Islet of Langerhans (tissue), 1 donor: ENCODE data around the gene DDX60.
"Not testable (repeated sequence)": the region's sequence is repeated elsewhere in the genome, so short reads cannot be mapped to it uniquely, and the experiment has no call there.

ENCODE experiments used
- FAIRE-seq: peaks from one replicate; lab custom pipeline; 2011; peaks lifted over from hg19 to GRCh38; lab: Jason Lieb, UNC

The DDX60 gene

GRCh38 chr4:168303430-168303829 lies 15.1 kb downstream of the DDX60 start:
- FAIRE-seq = not testable (repeated sequence)

DNA sequence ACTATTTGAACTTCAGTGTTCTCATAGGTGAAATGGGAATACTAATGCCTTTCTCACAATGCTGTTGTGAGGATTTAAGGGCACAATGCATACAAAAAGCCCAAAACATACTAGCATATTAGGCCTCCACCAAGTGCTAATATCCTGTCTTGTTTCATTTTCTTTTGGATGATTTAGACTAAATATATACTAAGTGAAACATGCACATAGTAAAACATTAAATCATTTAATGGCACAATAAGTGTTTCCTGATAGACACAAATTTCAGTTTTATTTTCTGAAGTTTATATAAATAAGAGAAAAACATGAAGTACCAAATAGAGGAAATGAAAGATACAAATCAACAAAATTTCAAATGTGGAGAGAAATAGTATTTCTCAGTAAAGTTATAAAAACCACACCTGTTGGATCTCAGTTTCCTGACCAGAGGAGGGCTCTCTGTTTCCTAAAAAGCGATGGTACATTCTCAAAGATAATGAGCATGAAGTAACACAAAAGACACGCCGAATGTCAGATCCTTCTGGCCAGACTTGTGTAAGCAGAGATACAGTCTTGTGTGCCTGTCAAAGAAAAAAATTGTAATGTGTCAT lies 25.1 kb downstream of the DDX60 start:
- no peak for FAIRE-seq

GRCh38 chr4:168291242-168291641 lies 27.3 kb downstream of the DDX60 start:
- no peak for FAIRE-seq

- not testable (repeated sequence) for FAIRE-seq
Measured at GRCh38 chr4:168285850-168286249, 32.7 kb downstream of the DDX60 start.

GRCh38 chr4:168279556-168279955 lies 39.0 kb downstream of the DDX60 start:
- no peak for FAIRE-seq

DNA sequence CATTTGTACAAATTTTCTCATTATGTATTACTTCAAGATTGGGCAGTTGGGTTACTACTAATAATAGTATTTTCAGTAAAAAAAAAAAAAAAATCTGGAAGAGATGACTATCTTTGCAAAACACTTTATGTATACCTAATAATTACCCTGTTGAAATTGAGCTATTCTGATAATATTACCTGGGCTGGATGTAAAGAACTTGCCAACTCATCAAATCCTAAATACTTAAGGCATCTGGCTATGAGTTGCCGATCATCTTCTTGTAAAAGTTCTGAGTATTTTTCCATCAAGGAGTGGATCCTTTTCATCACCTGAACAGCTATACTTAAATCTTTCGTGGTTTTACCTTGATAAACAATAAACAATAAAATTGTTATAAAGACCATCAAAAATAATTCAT lies 42.7 kb downstream of the DDX60 start:
- FAIRE-seq = peak; percentile 17

- FAIRE-seq = no peak
Measured at GRCh38 chr4:168274871-168275270, 43.7 kb downstream of the DDX60 start.

GRCh38 chr4:168273838-168274237 lies 44.7 kb downstream of the DDX60 start:
- FAIRE-seq = no peak

GRCh38 chr4:168272488-168272887 lies 46.1 kb downstream of the DDX60 start:
- FAIRE-seq = no peak

DNA sequence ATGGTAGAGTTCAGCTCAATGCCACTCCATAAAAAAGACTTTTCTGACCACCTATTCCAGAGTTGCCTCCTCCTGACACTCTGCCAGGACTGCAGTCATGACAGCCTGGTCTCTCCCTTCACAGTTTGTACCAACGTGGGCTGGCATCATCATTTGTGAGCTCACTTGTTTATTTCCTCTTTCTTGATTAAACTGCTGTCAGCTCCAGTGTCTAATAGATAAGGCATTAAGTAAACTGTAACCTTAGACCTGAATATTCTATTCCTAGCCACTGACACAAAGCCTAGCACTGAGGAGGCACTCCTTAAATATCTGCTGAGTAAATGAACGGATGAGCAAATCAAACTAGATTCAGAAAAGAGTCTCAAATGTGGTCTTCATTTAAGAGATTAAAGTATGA lies 48.7 kb downstream of the DDX60 start:
- peak; percentile 17 for FAIRE-seq

DNA sequence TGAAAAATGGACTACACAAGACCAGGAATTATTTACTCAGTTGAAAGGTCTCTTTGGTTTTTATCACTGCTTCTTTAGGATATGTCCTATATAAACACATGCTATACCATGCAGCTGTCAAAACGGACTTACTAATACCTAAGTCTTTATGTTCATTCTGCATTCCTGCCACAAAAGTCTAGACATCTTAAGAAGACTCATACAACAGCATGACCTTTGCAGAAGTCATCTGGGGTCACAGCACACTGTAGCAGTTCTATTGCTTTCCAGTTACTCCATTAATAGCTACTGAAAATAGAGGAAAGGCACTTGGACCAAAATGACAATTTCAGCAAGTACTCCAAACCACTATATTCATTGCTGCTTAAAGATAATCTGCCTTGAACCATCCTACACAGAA lies 53.2 kb downstream of the DDX60 start:
- FAIRE-seq = no peak

DNA sequence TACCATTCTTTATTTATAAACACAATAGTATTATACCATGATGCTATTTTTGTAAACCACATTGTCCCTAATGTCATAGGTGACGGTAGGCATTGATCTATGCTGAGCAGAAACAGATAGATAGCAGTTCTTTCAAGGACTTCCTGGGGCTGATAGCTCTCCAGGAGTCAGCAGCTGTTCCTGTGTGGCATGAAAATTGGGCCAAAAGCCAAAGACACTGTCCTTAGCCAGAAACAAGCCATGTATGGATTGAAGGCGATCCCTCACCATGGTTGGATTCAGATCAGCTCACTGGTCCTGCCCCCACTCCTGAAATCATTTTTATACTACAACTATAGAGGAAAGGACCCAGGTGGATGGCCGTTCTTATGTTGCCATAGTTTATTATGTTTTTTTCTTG lies 53.6 kb downstream of the DDX60 start:
- no peak for FAIRE-seq

DNA sequence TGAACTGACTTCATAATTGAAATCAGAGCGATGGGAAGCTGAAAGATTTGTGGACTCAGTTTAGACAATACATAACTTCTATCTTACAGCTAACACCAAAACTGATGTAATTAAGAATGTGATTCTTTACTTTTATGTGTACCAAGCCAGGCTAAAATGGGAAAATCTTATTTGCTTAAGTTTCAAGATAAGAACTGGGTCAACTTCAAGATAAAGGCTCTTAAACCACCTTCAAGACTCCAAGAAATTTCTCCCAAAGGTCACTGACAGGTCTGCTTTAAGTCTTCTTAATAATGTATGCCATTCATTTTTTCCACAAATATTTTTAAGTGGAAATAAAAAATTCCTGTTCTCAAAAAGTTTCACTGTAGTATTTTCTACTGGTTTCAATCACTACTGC lies 55.5 kb downstream of the DDX60 start:
- FAIRE-seq = no peak

DNA sequence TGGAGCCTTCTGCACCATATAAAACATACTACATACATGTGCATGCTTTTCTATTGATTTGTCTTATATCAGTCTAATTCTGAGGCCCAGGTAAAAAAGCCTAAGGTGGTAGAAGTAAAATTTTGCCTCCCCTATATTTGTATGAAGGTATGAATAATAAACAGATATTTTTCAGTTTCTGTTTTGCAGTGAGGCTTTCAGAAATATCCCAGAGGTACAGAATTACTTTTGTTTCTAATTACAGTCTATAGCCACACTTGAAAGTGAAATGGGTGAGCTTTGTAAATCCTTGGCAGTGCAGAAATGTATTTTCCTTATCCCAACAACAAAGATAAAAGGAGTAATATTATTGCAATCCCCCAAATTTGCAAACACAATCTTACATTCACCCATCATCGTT lies 59.5 kb downstream of the DDX60 start:
- no peak for FAIRE-seq

DNA sequence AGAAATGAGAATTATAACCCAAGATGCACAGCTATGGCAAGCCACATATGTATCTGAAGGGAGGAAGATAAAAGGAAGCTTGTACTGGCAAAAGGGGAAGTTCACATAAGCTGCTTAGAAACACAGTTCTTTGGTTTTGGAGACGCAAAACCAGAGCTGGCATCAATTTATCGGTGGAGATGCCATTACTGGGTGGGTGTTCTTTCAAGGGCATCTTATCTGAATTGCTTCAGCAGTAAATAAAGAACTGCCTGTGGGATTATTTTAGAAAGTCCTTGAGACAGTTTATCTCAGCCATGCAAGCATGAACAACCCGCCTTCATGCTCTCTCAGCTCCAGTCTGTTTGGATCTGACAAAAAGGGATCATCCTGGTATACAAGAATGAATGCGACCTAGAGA lies 60.8 kb downstream of the DDX60 start:
- FAIRE-seq = no peak

DNA sequence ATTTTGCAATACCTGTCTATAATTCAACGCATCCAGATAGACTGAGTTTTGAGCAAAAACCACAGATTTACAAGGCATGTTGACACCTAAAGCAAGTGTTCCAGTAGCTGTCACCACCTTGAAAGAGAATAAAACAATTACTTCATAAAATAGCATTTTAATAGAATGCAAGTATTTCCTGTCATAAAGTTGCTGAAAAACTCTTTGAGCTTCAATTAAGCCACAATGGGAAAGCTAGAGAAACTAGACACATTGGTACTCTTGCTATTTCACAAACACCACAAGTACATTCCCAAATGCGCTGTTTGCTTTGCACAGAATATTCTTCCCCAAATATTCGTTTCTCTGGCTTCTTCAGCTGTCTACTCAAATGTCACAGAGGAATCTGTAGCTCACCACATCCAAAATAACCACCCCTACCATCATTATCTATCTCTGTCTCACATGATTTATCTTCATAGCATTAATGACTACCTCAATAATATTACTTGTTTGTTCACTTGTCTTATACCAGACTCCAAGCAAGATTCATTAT lies 70.3 kb downstream of the DDX60 start:
- no peak for FAIRE-seq

- FAIRE-seq = no peak
Measured at GRCh38 chr4:168247603-168248002, 70.9 kb downstream of the DDX60 start.

DNA sequence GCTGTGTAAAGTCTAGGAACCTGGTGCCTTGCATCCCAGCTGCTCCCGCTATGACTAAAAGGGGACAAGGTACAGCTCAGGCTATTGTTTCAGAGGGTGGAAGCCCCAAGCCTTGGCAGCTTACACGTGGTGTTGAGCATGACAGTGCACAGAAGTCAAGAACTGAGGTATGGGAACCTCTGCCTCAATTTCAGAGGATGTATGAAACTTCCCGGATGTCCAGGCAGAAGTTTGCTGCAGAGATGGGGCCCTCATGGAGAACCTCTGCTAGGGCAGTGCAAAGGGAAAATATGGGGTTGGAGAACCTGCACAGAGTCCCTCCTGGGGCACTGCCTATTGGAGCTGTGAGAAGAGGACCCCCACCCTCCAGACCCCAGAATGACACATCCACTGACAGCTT lies 76.6 kb downstream of the DDX60 start:
- no peak for FAIRE-seq

DNA sequence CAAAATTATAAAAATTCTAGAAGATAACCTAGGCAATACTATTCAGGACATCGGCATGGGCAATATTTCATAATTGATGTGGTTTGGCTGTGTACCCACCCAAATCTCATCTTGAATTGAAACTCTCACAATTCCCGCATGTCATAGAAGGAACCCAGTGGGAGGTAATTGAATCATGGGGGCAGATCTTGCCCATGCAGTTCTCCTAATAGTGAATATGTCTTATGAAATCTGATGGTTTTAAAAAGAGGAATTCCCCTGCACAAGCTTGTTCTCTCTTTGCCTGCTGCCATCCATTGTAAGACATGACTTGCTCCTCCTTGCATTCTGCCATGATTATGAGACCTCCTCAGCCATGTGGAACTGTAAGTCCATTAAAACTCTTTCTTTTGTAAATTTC lies 77.7 kb downstream of the DDX60 start:
- FAIRE-seq = no peak

DNA sequence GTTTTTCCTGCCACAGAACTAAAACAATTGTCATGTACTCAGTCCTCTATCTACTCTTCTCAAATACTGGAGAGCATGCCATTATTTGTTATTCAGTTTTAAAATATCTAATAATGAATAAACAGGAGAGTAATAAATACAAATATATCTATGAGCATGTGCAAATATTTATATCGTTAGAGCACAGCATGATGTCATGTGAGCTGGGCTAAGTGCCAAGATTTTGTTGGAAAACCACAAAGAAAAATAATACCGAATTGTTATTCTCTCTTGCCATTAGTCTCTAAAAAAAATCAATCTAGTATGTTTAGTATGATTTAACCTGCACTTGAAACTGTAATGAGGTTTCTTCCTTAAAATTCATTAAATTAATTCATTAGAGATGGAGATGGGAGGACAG lies 97.3 kb downstream of the DDX60 start:
- FAIRE-seq = peak; percentile 76

DNA sequence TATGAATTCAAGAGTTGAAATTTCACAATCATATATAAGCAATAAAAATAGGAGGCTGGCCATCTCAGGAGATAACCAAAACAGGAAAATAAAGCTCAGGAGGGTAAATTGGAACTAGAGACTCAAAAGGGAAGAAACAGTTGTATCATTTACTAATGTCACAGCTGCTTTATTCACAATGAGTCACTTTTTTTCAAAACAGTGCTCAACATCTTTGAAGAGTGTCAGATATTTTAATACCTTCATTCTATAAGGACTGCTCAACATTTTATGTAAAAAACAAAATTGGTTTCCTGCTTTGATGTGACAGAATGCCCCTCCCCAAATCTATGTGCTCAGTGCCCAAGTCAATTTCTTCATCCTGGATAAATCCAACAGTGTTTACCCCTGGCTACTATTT lies 97.7 kb downstream of the DDX60 start:
- FAIRE-seq = no peak

GRCh38 chr4:168218645-168219044 lies 99.9 kb downstream of the DDX60 start:
- FAIRE-seq = no peak

GRCh38 chr4:168213511-168213910 lies 105.0 kb downstream of the DDX60 start:
- not testable (repeated sequence) for FAIRE-seq

DNA sequence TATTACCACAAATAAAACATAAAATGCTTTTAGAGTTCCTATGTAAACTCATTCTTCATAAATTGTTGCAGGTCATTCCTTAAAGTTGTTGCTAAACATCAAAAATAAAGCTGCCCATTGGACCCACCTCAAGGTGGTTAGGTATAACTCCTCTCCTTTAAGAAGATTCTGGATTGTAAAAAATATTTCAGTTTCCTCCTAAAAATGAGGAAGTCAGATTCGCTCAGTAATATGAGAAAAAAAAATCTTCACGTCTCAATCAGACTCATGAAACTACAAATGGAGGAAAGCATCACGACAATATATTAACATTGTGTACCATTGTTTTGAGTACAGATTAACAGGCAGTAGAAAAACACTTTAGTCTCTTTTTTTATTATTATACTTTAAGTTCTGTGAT lies 105.9 kb downstream of the DDX60 start:
- FAIRE-seq = no peak
